SK-N-MC (cell line): ENCODE results near the gene FRMD3.

Experiments
- EZH2 ChIP-seq: fragments of 200-600 bp; sonication (generic); IDR thresholded peaks from one replicate; pipeline ENCODE4 v1.6.1; 2017; ENCODE audit warnings: antibody characterized with exemption
- FOXP2 ChIP-seq: optimal IDR thresholded peaks from 2 replicates; pipeline ENCODE3; 2011; ENCODE audit warnings: mild to moderate bottlenecking, moderate library complexity; ENCODE audit not compliant: insufficient read depth; ENCODE audit errors: extremely low read length, control extremely low read depth
- POLR2AphosphoS5 ChIP-seq: IDR thresholded peaks from 2 replicates; pipeline ENCODE4 v1.6.1; 2012; ENCODE audit warnings: mild to moderate bottlenecking, low read depth, low read length, borderline replicate concordance

GRCh38 chr9:83584995-83585394 lies 46.8 kb upstream of the FRMD3 start:
- no peak for TF ChIP-seq POLR2AphosphoS5
- TF ChIP-seq EZH2, result no peak
- no peak for TF ChIP-seq FOXP2
